ENCODE measurements around the gene LDB3.

DNA sequence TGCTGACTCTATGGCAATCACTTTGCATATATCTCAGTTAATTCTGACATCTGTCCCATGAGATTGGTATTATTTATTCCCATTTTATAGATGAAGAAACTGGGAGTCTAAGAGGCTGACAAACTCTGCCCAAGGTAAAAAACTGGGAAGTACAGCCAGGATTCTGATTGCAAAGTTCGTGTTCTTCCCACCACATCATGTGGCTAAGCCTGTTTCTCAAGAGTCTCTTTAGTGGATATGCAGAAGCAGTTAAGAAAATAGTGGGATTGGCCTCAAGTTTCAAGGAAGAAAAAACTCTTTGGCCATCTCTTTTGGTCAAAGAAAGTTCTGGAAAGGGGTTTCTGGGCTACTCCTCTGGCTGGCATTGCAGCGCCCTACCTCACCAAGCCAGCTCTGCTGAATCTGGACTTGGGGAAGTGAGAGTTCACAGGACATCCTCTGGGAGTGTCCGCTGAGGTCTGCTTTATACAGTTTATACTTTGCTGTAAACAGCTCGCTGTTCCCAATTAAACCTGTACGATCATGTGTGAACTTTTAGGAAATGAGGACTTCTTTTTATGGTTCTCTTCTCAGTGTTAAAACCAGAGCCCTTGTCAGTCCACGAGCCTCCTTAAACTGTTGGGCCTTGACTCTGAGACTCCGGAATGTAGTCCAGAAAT lies 75.9 kb downstream of the LDB3 start:
- TF ChIP-seq, protein P1, sequence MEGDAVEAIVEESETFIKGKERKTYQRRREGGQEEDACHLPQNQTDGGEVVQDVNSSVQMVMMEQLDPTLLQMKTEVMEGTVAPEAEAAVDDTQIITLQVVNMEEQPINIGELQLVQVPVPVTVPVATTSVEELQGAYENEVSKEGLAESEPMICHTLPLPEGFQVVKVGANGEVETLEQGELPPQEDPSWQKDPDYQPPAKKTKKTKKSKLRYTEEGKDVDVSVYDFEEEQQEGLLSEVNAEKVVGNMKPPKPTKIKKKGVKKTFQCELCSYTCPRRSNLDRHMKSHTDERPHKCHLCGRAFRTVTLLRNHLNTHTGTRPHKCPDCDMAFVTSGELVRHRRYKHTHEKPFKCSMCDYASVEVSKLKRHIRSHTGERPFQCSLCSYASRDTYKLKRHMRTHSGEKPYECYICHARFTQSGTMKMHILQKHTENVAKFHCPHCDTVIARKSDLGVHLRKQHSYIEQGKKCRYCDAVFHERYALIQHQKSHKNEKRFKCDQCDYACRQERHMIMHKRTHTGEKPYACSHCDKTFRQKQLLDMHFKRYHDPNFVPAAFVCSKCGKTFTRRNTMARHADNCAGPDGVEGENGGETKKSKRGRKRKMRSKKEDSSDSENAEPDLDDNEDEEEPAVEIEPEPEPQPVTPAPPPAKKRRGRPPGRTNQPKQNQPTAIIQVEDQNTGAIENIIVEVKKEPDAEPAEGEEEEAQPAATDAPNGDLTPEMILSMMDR (conservative IDR thresholded peaks at IDR 0.05 in 1 of 2, IDR thresholded peaks at IDR 0.05 in 1 of 2; ENCODE audit: low read depth in 1 of 2, low read length in 2 of 2) = no peak
- TF ChIP-seq EZH2 (IDR thresholded peaks at IDR 0.05; ENCODE audit: low read length, missing control alignments) = no peak

Measured in fibroblast of lung (primary cell).